ENCODE measurements around the gene COL25A1. TPM values are rescaled to one million over a fixed set of nuclear protein-coding genes. Genes with fewer than 3 reads are reported as not detected.

Gene COL25A1
- total RNA-seq, 1 donor from 2014 or later = 4.3 TPM

DNA sequence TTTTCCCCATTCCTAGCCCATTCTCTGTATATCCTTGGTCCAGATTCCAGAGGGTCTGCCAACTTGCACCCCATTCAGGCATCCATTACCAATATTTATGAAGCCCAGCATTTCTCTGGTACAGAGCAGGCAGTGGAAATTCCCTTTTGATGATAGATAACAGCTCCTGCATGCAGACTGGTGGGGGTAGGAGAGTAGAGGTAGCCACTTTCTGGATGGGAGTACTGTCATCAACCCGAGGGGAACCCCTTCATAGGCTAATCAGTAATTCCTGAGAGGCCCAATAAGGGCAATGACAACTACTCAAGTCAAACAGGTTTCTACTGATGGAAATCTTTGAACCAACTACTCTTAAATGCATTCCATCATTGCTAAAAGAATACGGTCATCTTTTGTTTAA lies 63.7 kb downstream of the COL25A1 start:
- DNase-seq (ENCODE audit: low read depth) = no peak
- TF ChIP-seq, protein P1, sequence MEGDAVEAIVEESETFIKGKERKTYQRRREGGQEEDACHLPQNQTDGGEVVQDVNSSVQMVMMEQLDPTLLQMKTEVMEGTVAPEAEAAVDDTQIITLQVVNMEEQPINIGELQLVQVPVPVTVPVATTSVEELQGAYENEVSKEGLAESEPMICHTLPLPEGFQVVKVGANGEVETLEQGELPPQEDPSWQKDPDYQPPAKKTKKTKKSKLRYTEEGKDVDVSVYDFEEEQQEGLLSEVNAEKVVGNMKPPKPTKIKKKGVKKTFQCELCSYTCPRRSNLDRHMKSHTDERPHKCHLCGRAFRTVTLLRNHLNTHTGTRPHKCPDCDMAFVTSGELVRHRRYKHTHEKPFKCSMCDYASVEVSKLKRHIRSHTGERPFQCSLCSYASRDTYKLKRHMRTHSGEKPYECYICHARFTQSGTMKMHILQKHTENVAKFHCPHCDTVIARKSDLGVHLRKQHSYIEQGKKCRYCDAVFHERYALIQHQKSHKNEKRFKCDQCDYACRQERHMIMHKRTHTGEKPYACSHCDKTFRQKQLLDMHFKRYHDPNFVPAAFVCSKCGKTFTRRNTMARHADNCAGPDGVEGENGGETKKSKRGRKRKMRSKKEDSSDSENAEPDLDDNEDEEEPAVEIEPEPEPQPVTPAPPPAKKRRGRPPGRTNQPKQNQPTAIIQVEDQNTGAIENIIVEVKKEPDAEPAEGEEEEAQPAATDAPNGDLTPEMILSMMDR (IDR thresholded peaks at IDR 0.05; ENCODE audit: insufficient read depth, low read length, poor library complexity, severe bottlenecking) = no peak
- Histone ChIP-seq H3K27me3 (ENCODE audit: control insufficient read depth, insufficient read depth, low read length) (no peaks in the 10 kb centered on the region), H3K36me3 (ENCODE audit: control insufficient read depth, insufficient read depth, low read length) (no peaks in the 10 kb centered on the region), H3K4me3 (ENCODE audit: low read depth, low read length) (no peak overlapping the region)

DNA sequence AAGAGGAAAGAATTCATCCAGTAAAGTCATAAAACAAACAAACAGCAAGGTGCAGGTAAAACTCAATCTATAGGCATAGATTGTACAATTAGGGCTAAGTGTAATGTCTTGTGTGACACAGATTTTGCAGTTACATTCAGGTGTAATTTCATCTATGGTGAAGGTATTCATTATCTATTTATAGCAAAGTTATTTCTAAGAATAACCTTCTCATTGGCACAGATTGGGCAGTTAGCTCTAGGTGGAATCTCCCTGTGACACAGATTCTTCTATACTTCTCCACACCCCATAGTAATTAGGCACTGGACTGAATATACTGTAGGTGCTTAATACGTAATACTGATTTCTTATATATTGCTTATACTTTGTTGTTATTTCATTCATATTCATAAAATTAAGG lies 66.8 kb downstream of the COL25A1 start:
- no peak for DNase-seq (ENCODE audit: low read depth)
- Histone ChIP-seq H3K27me3 (ENCODE audit: control insufficient read depth, insufficient read depth, low read length) (no peaks in the 10 kb centered on the region), H3K4me3 (ENCODE audit: low read depth, low read length) (no peak overlapping the region), H3K36me3 (ENCODE audit: control insufficient read depth, insufficient read depth, low read length) (no peaks in the 10 kb centered on the region)
- TF ChIP-seq, protein P1 (IDR thresholded peaks at IDR 0.05; ENCODE audit: insufficient read depth, low read length, poor library complexity, severe bottlenecking) = no peak

DNA sequence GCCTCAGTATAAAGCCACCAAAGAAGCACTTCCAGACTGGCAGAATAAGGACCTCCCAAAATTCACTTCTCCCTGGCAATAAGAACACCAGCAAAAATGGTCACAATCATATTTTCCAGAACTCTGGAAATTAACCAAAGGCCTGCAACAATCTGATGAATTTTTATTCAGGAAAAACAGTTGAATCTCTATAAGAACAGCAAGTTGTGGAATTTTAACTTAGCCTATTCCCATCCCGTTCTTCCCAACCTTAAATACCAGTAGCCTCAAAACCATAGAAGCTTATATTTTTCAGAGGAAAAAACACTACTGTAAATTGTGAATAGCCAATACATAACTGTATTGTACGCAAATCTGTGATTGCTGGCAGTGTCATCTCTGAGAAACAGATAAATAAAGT lies 67.9 kb downstream of the COL25A1 start:
- H3K4me3 ChIP-seq (ENCODE audit: low read depth, low read length) = no peak overlapping the region
- DNase-seq (ENCODE audit: low read depth) = no peak
- TF ChIP-seq, protein P1 (IDR thresholded peaks at IDR 0.05; ENCODE audit: insufficient read depth, low read length, poor library complexity, severe bottlenecking) = no peak
- H3K27me3 ChIP-seq (ENCODE audit: control insufficient read depth, insufficient read depth, low read length) = no peaks in the 10 kb centered on the region
- H3K36me3 ChIP-seq (ENCODE audit: control insufficient read depth, insufficient read depth, low read length) = no peaks in the 10 kb centered on the region

DNA sequence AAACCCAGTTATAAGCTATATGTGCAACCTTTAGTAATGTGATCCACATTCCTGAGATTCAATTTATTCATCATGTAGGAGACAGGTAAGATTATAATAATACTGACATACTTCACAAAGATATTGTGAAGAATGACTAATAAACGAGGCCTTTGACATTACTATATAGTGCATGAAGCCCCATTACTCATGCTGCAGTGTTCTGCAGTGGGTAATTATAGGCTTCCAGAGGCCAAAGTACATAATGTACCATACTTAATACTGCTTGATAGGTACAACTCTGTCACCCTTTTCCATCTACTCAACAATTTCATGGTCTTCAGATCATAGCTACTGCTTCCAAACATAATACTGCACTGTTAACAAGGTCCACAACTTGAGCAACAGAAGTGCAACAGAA lies 68.9 kb downstream of the COL25A1 start:
- Histone ChIP-seq H3K27me3 (ENCODE audit: control insufficient read depth, insufficient read depth, low read length) (no peaks in the 10 kb centered on the region), H3K36me3 (ENCODE audit: control insufficient read depth, insufficient read depth, low read length) (no peaks in the 10 kb centered on the region), H3K4me3 (ENCODE audit: low read depth, low read length) (no peak overlapping the region)
- TF ChIP-seq, protein P1 (IDR thresholded peaks at IDR 0.05; ENCODE audit: insufficient read depth, low read length, poor library complexity, severe bottlenecking) = no peak
- no peak for DNase-seq (ENCODE audit: low read depth)

DNA sequence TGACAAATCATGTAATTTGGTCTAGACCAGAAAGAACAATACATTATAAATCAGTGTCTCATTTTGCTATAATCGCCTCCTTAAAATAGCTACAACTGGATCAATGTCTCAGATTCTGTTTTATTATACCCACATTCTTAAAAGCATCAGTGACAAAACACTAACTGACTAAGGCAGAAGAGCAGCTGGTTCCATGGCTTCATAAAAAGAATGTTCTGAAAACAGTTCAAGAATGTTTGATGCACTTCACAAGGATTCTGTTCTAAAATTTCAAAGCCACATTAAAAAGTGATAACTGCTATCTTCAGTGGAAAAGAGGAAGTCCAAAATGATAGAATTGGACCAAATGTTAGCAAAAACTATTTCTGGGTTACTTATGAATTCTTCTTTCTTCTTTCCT lies 69.8 kb downstream of the COL25A1 start:
- Histone ChIP-seq H3K4me3 (ENCODE audit: low read depth, low read length) (no peak overlapping the region), H3K27me3 (ENCODE audit: control insufficient read depth, insufficient read depth, low read length) (no peaks in the 10 kb centered on the region), H3K36me3 (ENCODE audit: control insufficient read depth, insufficient read depth, low read length) (no peaks in the 10 kb centered on the region)
- TF ChIP-seq, protein P1 (IDR thresholded peaks at IDR 0.05; ENCODE audit: insufficient read depth, low read length, poor library complexity, severe bottlenecking) = no peak
- DNase-seq (ENCODE audit: low read depth) = no peak

DNA sequence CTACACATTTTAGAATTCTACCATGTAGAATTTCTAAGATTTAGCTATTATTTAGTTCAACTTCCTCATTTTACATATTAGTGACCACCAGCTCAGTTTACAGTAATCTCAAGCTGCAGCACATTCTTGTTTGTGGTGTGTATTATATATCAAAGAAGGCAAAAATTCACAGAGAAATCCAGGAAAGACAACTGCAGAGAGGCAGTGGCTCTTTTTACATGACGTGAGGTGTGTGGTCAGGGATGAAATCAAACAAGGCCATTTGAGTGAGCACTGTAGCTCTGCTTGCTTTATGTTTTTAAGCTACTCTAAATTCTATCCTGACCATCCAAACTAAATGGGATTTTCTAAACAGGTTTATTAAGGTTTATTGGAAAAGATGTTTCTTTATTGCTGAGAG lies 71.1 kb downstream of the COL25A1 start:
- H3K27me3 ChIP-seq (ENCODE audit: control insufficient read depth, insufficient read depth, low read length) = no peaks in the 10 kb centered on the region
- TF ChIP-seq, protein P1 (IDR thresholded peaks at IDR 0.05; ENCODE audit: insufficient read depth, low read length, poor library complexity, severe bottlenecking) = no peak
- H3K36me3 ChIP-seq (ENCODE audit: control insufficient read depth, insufficient read depth, low read length) = no peaks in the 10 kb centered on the region
- H3K4me3 ChIP-seq (ENCODE audit: low read depth, low read length) = no peak overlapping the region
- DNase-seq (ENCODE audit: low read depth) = no peak
